GM19467 (cell line): Measurements from ENCODE around the gene MED15.
"Not testable (repeated sequence)": the region's sequence is repeated elsewhere in the genome, so short reads cannot be mapped to it uniquely, and the experiment has no call there.

Source experiments
- ATAC-seq: cut with Tn5 transposase; IDR thresholded peaks from one replicate; pipeline ENCODE4 v1.9.1; 2021; ENCODE audit warnings: mild to moderate bottlenecking, moderate library complexity; ENCODE audit not compliant: unreplicated experiment

MED15 gene

DNA sequence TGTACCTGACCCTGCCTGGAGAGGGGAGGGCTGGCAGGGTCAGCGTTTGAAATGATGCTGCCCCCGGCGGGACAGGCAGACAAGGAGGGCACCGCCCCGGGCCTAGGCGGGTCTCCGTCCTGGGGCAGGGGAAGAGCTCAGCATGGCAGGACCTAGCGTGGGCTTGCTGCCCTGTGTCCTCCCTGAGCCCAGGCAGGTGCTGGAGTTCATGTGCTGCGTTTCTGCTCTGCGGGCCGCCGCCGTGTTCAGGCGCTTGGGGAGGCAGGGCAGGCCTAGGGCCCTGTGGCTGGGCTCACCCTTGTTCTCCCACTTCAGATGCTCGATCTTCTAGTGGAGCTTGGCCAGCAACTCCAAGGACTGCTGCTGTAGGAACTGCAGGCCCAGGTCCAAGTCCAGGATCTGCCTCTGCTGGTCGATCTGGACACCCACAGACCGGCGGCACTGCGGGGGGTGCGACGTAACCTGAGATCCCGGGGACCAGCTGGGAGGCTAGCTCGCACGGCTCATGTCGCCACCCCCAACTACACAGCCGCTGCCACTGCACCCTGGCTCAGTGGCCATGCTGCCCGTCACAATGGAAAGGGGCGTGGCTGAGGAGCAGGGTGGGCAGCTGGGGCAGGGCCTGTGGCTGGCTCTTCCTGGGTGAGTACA lies 84.4 kb downstream of the MED15 start:
- no peak for ATAC-seq

DNA sequence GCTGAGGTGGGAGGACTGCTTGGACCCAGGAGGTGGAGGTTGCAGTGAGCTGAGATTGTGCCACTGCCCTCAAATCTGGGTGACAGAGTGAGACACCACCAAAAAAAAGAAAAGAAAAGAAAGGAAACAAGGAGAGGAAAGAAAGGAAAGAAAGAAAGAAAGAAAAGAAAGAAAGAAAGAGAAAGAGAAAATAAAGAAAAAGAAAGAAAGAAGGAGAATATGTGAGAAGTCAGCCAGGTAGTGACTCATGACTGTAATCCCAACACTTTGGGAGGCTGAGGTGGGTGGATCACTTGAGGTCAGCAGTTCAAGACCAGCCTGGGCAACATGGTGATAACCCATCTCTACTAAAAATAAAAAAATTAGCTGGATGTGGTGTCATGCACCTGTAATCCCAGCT lies 86.6 kb downstream of the MED15 start:
- not testable (repeated sequence) for ATAC-seq

DNA sequence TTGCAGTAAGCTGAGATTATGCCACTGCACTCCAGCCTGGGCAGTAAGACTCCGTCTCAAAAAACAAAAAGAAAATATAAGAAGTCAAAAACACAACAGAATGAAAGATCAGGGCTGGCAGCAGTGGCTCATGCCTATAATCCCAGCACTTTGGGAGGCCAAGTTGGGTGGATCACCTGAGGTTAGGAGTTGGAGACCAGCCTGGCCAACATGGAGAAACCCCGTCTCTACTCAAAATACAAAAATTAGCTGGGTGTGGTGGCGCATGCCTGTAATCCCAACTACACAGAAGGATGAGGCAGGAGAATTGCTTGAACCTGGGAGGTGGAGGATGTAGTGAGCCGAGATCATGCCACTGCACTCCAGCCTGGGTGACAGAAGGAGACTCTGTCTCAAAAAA lies 87.1 kb downstream of the MED15 start:
- ATAC-seq = not testable (repeated sequence)

DNA sequence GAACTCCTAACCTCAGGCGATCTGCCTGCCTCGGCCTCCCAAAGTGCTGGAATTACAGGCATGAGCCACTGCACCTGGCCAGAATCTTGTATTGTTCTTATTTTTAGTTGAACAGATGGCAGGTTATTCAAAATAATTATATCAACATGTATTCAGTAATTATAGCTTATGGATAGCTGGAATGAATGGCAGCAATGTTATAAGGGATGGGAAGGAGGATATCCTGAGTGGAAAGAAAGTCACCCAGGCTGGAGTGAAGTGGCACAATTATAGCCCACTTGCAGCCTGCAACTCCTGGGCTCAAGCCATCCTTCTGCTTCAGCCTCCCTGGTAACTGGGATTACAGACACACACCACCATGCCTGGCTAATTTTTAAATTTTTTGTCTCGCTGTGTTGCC lies 88.1 kb downstream of the MED15 start:
- no peak for ATAC-seq

DNA sequence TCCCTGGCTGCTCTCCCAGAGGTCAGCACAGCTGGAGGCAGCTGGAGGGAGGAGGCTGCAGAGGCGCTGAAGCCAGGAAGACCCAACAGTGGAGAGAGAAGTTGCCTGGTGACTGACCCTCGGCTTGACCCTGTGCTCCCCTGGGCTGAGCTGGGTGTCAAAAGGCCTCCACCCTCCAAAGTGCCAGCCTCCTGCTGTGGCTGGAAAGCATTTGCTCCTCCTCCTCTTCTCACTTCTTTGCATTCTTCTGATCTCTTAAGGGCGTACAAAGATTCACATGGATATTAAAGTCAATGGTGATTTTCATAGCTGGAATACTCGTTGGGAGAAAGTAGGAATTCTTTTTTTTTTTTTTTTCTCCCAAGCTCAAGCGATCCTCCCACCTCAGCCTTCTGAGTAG lies 91.7 kb downstream of the MED15 start:
- ATAC-seq = no peak

DNA sequence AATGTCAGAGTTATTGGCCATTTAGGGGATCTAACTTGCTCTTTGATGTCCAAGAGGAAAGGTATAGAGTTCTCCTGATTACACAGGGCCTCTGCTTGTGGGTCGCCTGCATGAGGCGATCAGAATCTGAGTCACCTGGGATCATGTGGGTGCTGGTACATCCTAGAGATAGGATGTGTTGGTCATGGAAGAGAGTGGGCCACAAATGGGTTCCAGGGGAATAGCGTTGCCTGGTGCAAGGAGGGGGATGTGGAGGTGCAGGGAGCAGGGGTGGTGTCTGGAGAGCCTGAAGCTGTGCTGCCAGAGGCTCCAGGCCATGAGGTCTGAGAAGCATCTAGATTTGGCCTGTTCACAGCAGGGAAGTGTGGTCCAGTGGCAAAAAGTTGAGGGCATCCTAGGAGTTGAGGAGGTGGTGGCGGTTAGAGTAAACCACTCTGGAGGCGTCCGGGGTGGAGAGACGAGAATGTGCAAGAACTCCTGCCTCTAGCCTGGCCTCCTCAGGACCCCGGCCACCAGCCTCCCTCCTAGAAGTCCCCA lies 92.8 kb downstream of the MED15 start:
- no peak for ATAC-seq

DNA sequence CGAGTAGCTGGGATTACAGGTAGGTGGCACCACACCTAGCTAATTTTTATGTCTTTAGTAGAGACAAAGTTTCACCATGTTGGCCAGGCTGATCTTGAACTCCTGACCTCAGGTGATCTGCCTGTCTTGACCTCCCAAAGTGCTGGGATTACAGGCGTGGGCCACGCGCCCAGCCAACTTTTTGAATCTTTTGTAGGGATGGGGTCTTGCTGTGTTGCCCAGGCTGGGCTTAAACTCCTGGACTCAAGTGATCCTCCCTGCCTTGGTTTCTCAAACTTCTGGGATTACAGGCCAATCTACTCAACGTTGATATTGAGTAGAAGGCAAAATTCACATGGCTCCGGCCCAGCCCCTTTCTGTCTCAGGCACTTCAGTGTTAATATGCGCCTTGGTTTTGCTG lies 93.9 kb downstream of the MED15 start:
- ATAC-seq = no peak

DNA sequence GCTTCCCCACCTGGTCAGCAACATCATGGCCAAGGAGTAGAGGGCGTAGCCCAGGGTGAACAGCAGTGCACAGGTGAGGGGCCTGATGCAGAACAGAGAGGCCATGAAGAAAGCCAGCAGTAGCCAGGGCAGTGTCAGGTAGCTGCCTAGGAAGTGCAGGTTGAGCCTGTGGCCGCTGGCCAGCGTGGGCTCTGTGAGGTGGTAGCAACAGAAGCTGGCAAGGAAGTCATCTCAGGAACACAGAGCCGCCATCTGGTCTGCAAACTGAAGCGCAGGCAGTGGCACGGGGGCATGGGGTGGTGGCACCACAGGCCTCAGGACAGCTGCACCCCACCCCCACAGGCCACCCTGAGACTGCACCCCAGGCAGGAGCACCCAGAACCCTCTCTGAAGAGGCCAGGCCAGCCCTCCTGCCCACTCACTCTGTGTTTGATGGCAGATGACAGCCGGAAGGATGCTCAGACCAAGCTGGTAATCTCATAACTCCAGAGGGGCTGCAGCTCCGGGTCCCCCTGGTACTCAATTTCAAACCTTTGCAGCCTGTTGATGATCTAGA lies 95.3 kb downstream of the MED15 start:
- ATAC-seq = no peak

DNA sequence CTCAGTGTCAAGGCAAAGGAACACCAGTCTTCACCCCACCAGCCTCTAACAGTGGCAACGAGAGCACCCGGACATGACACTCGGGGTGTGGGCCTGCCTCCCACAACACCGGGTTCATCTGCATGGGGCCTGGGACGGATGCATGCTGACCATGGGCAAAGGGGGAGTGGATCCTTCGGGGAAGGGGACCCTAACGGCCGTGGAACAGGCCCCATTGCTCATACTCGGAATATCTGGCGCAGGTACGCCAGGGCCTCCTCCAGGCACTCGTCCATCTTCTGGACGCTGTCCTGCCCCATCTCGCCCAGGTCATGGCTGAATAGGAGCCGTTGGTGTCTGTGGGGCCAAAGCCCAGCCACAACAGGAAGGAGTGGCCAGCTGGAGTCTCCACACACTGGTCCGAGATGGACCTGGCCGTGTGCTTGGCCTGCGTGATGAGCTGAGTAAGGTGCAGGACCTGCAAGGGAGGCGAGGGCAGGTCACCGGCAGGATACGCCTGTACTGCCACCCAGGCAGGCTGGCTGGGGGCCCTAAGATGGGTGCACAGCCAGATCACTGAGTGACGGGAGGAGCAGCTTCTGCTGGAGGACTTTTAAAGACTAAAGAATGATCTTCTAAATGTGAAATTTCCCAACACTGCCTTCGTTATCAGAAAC lies 96.8 kb downstream of the MED15 start:
- no peak for ATAC-seq

DNA sequence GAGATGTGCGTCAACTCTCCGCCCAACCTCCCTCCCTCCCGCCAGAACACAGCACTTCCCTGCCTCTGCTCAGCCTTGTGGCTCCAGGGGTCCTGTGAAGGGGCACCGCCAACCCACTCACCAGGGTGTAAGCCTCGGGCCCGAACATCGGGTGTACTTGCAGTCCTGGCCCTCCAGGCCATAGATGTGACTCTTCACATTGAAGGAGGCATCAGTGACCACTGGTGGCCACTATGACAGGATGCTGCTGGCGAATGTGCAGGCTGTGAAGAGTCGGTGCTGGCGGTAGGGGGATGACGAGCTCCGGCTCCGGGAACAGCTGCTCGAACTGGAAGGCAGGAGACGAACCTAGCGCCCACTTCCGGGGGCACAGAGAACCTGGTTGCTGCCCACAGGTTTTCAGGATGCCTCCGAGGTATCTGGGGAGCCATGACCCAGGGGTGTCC lies 97.4 kb downstream of the MED15 start:
- no peak for ATAC-seq

DNA sequence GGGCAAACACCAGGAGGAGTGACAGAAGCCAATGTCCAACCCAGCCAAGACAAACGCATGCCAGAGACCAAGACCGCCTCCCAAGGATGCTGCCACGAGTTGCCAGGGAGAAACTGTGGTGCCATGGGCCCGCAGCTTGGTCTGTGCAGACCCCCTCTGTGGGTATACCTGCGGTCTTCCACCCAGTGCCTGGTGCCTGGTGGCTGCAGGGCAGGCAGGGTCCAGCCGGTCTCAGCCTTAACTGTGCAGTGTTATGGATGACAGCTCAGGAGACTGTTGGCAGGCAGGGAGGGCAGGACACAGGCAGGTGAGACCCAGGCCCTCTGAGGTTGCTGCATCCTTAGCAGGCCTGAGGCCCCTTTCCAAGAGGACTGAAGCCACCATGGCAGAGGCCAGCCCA lies 97.9 kb downstream of the MED15 start:
- no peak for ATAC-seq

DNA sequence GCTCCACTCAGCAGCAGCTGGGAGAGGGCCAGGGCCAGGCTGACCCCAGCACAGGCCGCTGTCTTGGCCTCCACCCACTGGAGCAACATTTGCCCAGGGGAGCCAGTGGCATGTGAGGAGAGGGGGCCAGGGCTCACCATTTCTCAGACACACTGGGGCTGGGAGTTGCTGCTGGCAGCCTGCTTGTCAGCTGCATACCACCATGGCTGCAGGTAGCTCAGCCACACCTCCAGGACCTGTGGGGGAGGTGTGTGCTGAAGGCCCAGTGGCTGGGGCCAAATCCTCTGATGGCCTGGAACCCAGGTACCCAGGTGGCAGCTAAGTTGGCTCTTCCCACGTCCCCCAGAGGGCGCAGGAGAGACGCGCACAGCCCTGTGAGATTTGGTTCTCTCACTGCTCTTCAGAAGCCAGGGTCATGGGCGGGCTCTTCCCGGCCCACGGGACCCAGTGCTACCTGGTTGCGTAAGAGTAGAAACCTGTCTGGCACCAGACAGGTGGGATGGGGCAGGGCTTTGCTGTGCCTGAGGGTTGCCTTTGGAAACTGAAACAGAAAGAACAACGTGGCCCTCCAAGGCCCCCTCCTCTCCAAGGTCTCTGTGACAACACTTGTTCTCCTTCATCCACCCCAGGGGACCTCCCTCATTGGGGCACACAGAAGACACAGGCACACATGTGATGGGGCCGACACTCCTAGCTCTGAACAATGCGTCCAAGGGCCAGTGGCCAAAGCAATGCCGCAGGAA lies 98.8 kb downstream of the MED15 start:
- no peak for ATAC-seq

DNA sequence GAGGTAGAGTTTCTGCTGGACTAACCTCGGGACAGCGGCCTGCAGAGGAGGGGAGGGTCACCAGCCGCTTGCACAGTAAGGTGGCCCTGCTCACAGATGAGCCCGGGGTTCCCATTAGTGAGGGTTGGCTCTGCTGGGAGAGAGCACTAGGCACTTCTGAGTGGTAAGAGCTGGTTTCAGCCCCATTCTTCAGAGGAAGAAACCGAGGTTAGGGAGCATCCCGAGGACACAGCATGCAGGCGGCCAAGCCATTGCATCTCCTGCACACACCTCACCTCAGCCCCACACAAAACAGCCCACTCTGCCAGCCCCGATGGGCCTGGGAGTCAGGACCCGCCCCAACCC lies 99.3 kb downstream of the MED15 start:
- no peak for ATAC-seq

DNA sequence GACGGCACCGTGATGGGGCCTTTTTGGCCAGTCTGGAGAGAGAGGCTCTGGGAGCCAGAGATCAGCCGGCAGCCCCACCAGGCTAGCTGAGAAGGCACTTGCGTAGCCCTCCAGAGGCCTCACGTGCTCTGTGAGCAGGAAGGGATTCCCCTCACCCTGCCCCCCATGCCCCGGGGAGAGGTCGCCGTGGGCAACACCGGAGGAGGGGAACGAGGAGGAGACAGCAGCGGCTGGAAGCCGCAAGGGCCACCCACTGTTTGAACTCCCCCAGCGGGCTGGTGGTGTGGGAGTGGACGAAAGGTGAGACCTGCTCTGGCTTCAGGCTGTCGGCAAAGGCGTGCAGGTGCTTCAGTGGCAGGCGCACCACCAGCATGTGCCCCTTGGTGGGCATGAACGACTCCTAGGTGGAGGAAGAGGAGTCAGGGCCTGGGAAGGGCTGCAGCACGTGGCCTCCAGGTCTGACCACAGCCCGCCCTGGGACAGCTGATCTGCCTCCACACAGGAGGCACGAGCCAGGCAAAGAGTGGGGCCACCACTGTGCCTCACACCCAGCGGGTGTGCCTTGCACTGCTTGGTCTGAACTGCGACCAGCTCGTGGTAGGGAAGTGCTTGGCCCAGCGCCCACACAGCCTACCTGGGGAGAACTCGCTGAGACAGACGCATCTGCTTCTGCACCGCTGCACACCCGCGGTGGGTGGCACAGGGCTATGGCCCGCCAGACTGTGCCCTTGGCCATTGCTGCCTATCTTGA lies 99.9 kb downstream of the MED15 start:
- ATAC-seq = no peak

DNA sequence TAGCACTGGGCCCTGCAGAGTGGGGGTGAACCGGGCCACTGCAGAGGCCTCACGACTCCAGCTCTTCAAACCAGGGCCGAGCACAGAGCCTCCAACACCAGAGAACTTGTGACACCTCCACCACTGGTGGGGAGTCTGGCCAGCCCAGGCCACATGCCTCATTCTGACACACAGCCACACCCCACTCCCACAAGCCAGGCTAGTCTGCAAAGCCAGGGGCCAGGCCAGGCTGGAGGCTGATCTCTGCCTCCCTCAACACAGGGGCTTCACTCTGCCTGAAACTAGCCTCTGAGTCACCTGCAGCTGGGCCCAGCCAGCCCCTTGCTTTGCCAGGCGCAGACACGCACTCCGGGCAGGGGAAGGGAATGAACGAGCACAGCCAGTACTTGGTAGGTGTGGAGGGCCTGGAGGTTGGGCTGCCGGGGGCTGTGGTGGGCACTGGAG lies 102.9 kb downstream of the MED15 start:
- ATAC-seq = no peak

DNA sequence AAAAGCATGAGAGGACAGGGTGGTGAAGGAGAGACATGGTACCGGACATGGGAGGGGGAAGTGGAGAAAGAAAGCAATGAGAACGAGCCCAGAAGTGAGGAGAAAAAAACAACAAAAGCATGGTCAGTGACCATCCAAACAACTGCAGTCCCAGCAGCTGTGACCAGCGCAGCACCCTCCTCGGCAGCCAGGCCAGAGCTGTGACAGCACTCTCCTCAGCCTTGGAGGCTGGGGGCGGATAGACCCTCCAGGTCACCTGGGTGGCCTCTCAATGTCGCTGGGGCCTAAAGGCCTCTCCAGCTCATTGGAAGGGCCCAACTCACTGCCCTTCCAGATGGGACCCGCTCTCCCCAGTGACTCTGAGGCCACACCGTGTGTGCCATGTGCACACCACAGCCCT lies 103.3 kb downstream of the MED15 start:
- no peak for ATAC-seq

DNA sequence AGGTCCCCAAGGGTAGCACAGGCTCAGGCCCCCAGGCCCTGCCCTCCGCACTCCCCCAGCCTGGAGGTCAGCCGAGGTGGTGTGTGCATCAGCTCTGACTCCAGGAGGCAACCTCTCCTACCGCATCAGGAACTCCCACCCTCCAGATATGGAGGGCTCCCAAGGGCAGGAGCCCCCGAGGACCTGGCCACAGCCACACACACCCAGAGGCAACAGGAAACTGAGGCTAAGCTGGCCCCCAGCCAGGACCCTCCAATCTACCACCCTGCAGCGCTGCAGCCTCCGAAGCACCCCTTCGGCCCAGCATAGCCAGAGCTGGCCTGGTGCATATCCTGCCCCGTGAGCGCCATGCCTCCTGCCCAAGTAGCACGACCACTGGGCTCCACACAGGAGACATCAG lies 104.0 kb downstream of the MED15 start:
- ATAC-seq = no peak

DNA sequence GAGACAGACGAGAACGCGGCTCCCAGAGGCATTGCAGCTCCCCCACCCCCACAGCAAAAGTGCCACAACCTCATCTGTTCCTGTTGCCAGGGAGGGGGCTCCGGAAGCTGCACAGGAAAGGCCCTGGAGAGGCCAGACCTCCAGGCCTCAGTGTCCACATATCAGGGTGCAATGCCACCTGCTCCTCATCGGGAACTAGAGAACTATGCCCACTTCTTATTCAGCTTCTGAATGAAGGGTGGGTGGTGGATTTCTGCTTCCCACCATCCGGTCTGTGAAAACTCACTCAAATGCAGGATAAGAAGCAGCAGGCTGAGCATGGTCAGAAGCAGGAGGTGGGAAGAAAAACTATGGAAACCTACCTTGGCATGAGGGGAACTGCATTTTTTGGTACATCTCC lies 105.9 kb downstream of the MED15 start:
- ATAC-seq = no peak

DNA sequence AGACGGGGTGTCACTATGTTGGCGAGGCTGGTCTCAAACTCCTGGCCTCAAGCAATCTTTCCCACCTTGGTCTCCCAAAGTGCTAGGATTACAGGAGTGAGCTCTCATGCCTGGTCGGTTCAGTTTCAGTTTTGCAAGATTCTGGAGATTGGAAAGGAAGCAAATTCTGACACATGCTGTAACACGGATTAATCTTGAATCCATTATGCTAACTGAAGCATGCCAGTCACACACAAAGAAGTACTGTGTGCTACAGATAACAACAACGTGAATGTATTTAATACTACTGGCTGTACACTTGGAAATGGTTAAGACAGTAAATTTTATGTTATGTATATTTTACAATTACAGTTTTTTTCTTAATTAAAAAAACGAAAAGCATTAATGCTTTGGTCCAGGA lies 107.6 kb downstream of the MED15 start:
- no peak for ATAC-seq

DNA sequence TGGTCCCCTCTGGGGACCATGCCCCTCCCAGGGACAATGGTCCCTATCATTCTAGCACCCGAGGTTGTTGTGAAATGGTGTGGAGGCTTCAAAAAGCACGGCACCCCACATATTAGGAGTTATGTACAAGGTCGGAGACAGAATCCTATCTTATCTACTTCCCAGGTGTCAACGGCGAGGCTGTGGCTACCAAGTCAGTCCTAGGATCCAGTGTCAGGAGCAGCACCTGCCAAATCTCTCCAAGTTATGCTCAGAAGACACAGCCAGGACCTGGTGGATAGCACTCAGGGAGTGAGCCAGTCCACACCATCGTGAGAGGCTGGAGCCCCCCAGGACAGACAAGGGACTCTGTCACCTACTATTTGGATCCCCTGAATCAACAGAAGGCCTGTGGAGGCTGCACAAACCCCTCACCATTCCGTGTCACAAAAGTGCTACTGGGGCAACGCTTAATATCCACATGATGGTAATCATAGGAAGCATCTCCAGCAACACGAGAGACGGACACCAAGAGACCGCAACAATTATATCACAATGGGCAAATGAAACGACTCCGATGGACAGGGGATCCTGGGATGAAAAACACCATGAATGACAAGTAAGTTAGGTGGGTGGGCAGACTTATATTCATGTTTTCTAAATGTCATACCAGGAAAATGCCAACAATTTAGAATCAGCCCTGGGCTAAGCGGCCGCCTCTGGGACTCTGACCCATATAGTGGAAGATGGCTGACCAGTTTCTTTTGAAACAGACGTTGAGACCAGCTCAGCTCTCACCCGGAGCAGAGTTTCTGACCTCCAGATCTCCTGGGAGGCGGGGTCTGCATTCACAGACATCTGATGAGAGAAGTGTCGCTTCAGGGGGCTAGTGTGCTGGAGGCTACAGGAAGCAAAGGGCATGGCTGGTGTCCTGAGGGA lies 108.4 kb downstream of the MED15 start:
- ATAC-seq = no peak
